GM18867 (cell line): ENCODE results near the gene RAB37.

Source experiments
- ATAC-seq: cut with Tn5 transposase; IDR thresholded peaks from one replicate; pipeline ENCODE4 v1.9.1; 2021; ENCODE audit warnings: mild to moderate bottlenecking, moderate library complexity; ENCODE audit not compliant: unreplicated experiment

Gene RAB37

GRCh38 chr17:74736513-74737298 is at the start of gene RAB37:
Gene RAB37 (plus strand): TSS chr17:74737256. CDS start chr17:74737273, 17 bp downstream.
- no peak for ATAC-seq

- no peak for ATAC-seq
These were observed 49.2 kb upstream of the RAB37 start for GRCh38 chr17:74687886-74688285.

GRCh38 chr17:74690409-74690825 is 46.6 kb upstream of the RAB37 start:
- ATAC-seq: no peak

- ATAC-seq: no peak
These were observed 45.9 kb upstream of the RAB37 start for GRCh38 chr17:74691151-74691550.

GRCh38 chr17:74694081-74694480 is 43.0 kb upstream of the RAB37 start:
- ATAC-seq: no peak

GRCh38 chr17:74695629-74696028 is 41.4 kb upstream of the RAB37 start:
- ATAC-seq: no peak

- no peak for ATAC-seq
These were observed 39.5 kb upstream of the RAB37 start for GRCh38 chr17:74697515-74697914.

- no peak for ATAC-seq
These were observed 39.0 kb upstream of the RAB37 start for GRCh38 chr17:74698069-74698468.

- no peak for ATAC-seq
These were observed 37.8 kb upstream of the RAB37 start for GRCh38 chr17:74699236-74699635.

- ATAC-seq: no peak
These were observed 34.8 kb upstream of the RAB37 start for GRCh38 chr17:74702116-74702871.

GRCh38 chr17:74703311-74703710 is 33.7 kb upstream of the RAB37 start:
- ATAC-seq: no peak

GRCh38 chr17:74704544-74704943 is 32.5 kb upstream of the RAB37 start:
- no peak for ATAC-seq

GRCh38 chr17:74711058-74711824 is 25.8 kb upstream of the RAB37 start:
- no peak for ATAC-seq

GRCh38 chr17:74712301-74712700 is 24.8 kb upstream of the RAB37 start:
- no peak for ATAC-seq

GRCh38 chr17:74712756-74713155 is 24.3 kb upstream of the RAB37 start, which contains the start of gene CD300LF:
Gene CD300LF (minus strand): TSS chr17:74712923. CDS start chr17:74712866, 57 bp downstream.
- no peak for ATAC-seq

- ATAC-seq: no peak
These were observed 23.8 kb upstream of the RAB37 start for GRCh38 chr17:74713171-74713755.

- no peak for ATAC-seq
These were observed 21.9 kb upstream of the RAB37 start for GRCh38 chr17:74715144-74715543.

GRCh38 chr17:74720506-74720905 is 16.6 kb upstream of the RAB37 start:
- no peak for ATAC-seq

GRCh38 chr17:74722782-74723181 is 14.3 kb upstream of the RAB37 start:
- ATAC-seq: no peak

- ATAC-seq: no peak
These were observed 13.2 kb upstream of the RAB37 start for GRCh38 chr17:74723891-74724290.

- ATAC-seq: no peak
These were observed 11.9 kb upstream of the RAB37 start for GRCh38 chr17:74725111-74725510.
